ENCODE measurements around the gene MIB1. TPM values are rescaled to one million over a fixed set of nuclear protein-coding genes. Genes with fewer than 3 reads are reported as not detected.

Gene MIB1
- total and polyA plus RNA-seq, 2 experiments from 2014 or later, result 8.3 to 62.3 TPM

- TF ChIP-seq EZH2 (IDR thresholded peaks at IDR 0.05; ENCODE audit: borderline replicate concordance) (no peak), CTCF (IDR thresholded peaks at IDR 0.05; ENCODE audit: poor library complexity) (no peak), EZH2phosphoT487 (IDR thresholded peaks at IDR 0.05; ENCODE audit: low read depth, severe bottlenecking, unreplicated experiment) (no peak)
- H2AFZ ChIP-seq, result no peak overlapping the region
- peaks cover 99% of the 10 kb centered on the region for H3K79me2 ChIP-seq
- H3K4me3 ChIP-seq, result no peak overlapping the region
- H3K27ac ChIP-seq, result no peak overlapping the region
- DNase-seq (ENCODE audit: low spot score), result no peak
- H3K9me3 ChIP-seq (ENCODE audit: low read depth), result no peaks in the 10 kb centered on the region
- no peaks in the 10 kb centered on the region for H3K36me3 ChIP-seq (replicated peaks; ENCODE audit: insufficient read depth, low read depth)
- peaks cover 55% of the 10 kb centered on the region for H4K20me1 ChIP-seq (ENCODE audit: insufficient read depth, poor library complexity, severe bottlenecking)
- H3K9me2 ChIP-seq (replicated peaks; ENCODE audit: insufficient read depth), result no peaks in the 10 kb centered on the region
- 89% methylated on average over 6 of the region's 6 CpGs for WGBS (ENCODE audit: low lambda C conversion rate, missing lambda C conversion rate)
- H3K4me1 ChIP-seq (ENCODE audit: insufficient read depth), result peaks cover 4% of the 10 kb centered on the region
- H3K4me2 ChIP-seq, result no peak overlapping the region
- H3K27me3 ChIP-seq, result no peaks in the 10 kb centered on the region
Observed at GRCh38 chr18:21761471-21762115, 21.0 kb downstream of the MIB1 start.

- Histone ChIP-seq H3K36me3 (replicated peaks; ENCODE audit: insufficient read depth, low read depth) (no peaks in the 10 kb centered on the region), H3K9me2 (replicated peaks; ENCODE audit: insufficient read depth) (no peaks in the 10 kb centered on the region), H4K20me1 (ENCODE audit: insufficient read depth, poor library complexity, severe bottlenecking) (peaks cover 55% of the 10 kb centered on the region), H3K4me1 (ENCODE audit: insufficient read depth) (peaks cover 4% of the 10 kb centered on the region), H3K9me3 (ENCODE audit: low read depth) (no peaks in the 10 kb centered on the region), H3K27ac (no peak overlapping the region), H3K27me3 (no peaks in the 10 kb centered on the region), H3K4me2 (no peak overlapping the region), H3K4me3 (no peak overlapping the region), H3K79me2 (peaks cover 93% of the 10 kb centered on the region), H2AFZ (no peak overlapping the region)
- no peak for DNase-seq (ENCODE audit: low spot score)
- TF ChIP-seq EZH2phosphoT487 (IDR thresholded peaks at IDR 0.05; ENCODE audit: low read depth, severe bottlenecking, unreplicated experiment) (no peak), CTCF (IDR thresholded peaks at IDR 0.05; ENCODE audit: poor library complexity) (no peak), EZH2 (IDR thresholded peaks at IDR 0.05; ENCODE audit: borderline replicate concordance) (no peak)
Observed at GRCh38 chr18:21762181-21762772, 21.7 kb downstream of the MIB1 start.

- H3K4me2 ChIP-seq, result no peak overlapping the region
- DNase-seq (ENCODE audit: low spot score), result no peak
- H3K36me3 ChIP-seq (replicated peaks; ENCODE audit: insufficient read depth, low read depth), result no peaks in the 10 kb centered on the region
- H3K4me3 ChIP-seq, result no peak overlapping the region
- 84% methylated on average over 3 of the region's 3 CpGs for WGBS (ENCODE audit: low lambda C conversion rate, missing lambda C conversion rate)
- H3K79me2 ChIP-seq, result peaks cover 76% of the 10 kb centered on the region
- no peak overlapping the region for H2AFZ ChIP-seq
- H4K20me1 ChIP-seq (ENCODE audit: insufficient read depth, poor library complexity, severe bottlenecking), result peaks cover 55% of the 10 kb centered on the region
- no peaks in the 10 kb centered on the region for H3K27me3 ChIP-seq
- no peak overlapping the region for H3K27ac ChIP-seq
- H3K9me2 ChIP-seq (replicated peaks; ENCODE audit: insufficient read depth), result no peaks in the 10 kb centered on the region
- peaks cover 4% of the 10 kb centered on the region for H3K4me1 ChIP-seq (ENCODE audit: insufficient read depth)
- no peaks in the 10 kb centered on the region for H3K9me3 ChIP-seq (ENCODE audit: low read depth)
- TF ChIP-seq EZH2 (IDR thresholded peaks at IDR 0.05; ENCODE audit: borderline replicate concordance) (no peak), CTCF (IDR thresholded peaks at IDR 0.05; ENCODE audit: poor library complexity) (no peak), EZH2phosphoT487 (IDR thresholded peaks at IDR 0.05; ENCODE audit: low read depth, severe bottlenecking, unreplicated experiment) (no peak)
Observed at GRCh38 chr18:21763846-21764646, 23.5 kb downstream of the MIB1 start.

All from hepatocyte (in vitro differentiated cells).